GM19372 (cell line): ENCODE measurements around the gene CLIC1.

Experiments used
- ATAC-seq: cut with Tn5 transposase; IDR thresholded peaks from one replicate; pipeline ENCODE4 v1.9.1; 2021; ENCODE audit warnings: mild to moderate bottlenecking, low read depth, moderate library complexity; ENCODE audit not compliant: unreplicated experiment

CLIC1 gene

GRCh38 chr6:31736021-31736767, at the start of gene CLIC1:
Gene CLIC1 (minus strand): TSS chr6:31736530. CDS start chr6:31736300, 230 bp downstream.
- no peak for ATAC-seq

DNA sequence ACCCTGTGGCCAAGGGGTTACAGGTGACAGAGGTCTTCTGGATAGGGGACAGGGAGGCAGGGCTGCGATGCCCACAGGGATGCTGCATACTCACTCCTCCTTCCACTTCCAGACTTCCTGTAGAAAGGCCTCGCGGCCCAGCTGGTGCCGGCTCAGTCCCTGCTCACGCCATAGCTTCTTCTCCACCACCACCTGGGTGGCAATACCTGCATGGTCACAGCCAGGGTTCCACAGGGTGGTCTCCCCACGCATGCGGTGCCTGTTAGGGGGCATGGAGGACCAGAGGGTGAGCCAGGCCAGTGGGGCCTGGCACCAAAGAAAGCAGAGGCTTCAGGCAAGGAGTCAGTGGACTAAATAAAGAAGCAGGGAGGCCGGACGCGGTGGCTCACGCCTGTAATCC, 49.1 kb upstream of the CLIC1 start:
- ATAC-seq = no peak

DNA sequence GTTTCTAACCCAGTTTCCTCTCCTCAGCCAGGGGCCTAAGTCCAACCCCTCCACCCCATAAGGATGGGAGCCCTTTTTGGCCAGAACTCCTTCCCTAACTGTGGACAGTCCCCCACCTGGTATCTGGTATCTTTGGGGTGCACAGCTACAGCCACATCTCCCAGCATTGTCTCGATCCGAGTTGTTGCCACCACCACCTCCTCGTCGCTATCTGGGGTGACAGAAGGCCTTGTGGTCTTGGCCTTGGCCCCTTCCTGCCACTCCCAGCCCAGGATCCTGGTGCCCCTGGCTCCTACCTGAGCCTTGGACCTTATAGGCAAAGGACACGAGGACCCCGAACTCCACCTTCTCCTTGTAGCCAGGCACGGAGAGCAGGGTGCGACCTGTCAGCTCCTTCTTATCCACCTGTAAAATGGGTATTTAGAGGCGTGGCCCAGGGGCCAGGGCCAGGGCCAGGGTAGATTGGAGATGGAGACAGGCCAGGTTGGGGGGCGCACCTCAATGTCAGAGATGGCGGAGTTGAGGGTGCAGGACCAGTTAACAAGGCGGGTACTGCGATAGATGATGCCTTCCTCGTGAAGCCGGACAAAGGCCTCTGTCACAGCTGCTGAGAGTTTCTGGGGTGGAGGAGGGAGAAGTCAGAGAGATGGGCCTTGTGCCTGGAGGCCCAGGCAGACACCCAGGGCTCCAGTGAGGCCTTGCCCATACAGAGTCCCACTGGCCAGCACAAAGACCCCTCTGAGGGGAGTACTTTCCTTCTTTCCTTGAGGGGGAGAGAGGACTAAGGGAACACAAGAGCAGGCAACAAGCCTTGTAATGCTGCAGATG, 48.0 kb upstream of the CLIC1 start:
- ATAC-seq = no peak

DNA sequence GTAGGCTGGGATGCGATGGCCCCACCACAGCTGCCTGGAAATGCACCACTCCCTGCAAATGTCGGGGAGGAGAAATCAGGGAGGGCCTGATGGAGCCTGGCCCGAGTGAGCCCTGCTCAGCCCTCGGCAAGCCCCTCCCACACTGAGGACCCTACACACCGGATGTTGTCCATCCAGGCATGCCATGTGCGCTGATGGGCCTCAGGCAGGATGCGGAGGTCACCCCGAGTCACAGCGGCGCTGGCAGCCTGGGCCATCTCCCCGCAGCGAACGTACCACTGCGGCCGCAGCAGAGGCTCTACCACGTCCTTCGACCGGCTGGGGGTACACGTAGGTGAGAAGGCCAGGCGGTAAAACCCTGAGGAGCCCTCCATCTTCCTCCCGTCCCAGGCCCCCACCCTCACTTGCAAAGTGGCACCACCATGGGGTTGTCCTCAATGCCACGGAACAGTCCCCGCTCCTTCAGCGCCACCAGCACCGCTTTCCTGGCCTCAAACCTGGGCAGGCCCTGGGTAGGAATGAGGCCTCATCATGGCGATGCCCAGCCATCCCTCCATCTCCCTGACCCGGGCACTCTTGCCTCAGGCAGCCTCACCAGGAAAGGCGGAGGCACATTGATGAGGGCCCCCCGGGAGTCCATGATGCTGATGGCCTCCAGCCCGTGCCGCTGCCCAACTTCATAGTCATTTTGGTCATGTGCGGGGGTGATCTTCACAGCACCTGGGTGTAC, 46.0 kb upstream of the CLIC1 start:
- ATAC-seq = no peak

DNA sequence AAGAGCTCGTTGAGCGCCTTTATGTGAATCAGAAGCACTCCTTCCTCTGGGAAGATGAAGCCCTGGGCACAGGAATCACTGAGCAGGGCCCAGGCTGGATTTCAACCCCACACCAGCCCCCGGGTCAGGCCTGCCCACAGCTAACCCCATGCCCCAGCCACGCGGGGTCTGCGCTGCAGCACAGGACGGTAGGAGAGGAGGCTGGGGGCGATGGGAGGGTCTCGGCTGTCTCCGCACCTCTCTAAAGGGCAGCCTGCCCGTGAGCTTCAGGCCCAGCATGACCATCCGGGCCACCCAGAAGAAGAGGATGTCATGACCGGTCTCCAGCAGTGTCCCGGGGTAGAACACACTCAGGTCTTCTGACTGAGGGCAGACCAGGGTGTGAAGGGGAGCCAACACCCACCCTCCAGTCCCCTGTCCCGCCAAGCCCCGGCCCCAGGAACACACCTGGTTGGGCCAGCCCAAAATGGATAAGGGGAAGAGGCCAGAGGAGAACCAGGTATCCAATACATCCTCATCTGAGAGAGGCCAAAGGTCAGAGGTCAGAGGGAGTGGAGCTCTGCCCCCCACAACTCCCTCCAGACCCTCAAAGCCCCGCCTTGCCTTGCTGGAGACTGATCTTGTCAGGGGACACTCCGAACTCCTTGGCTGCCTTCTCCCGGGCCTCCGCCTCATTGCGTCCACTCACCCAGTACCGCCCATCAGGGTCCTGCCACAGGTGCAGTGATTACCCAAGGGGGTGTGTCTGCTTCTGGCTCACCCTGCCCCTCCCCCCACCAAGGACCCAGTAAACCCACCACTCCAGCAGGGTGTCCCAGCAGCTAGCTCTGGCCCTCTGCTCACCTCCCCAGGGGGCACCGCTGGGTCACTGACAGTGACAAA, 45.2 kb upstream of the CLIC1 start:
- ATAC-seq = no peak

GRCh38 chr6:31780507-31781243, 44.3 kb upstream of the CLIC1 start:
- no peak for ATAC-seq

GRCh38 chr6:31779908-31780307, 43.6 kb upstream of the CLIC1 start:
- no peak for ATAC-seq

DNA sequence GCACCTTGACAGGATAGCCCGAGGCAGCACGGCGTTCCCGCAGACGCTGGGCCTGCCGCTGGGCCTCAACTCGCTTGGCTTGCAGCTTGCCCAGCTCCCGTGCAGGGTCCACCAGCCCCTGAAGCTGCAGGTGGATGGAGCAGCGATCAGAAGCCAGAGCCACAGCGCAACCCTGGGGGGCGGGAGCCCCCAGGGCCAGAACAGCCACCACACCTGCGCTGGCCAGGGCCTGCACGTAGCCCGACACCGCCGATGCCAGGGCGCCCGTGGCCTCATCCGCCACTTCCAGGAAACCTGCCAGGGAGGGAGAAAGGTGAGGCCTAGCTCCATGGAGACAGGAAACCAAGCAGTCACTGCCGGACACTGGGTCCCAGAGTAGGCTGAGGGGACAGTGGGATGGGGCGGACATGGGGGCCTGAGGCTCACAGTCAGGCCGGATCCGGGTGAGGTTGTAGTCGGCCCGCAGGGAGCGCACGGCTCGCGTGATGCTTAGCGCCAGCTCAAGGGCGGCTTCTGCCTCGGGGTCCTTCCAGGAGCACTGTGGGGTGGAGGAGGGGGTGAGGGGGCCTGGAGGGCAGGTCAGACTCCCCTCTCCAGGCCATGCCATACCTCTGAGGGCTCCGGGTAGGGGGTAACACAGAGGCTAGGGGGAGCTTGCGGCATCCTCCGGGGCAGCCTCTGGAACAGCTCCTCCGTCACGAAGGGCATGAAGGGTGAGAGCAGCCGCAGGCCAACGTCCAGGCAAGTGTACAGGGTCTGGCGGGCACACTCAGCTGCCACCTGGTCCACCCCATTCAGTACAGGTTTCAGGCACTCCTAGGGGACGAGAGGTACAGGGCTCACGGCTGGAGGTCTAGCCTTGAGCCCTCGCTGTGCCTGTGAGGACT, 42.9 kb upstream of the CLIC1 start:
- ATAC-seq = no peak

GRCh38 chr6:31778193-31778592, 41.9 kb upstream of the CLIC1 start:
- ATAC-seq = no peak

- no peak for ATAC-seq
These were observed 41.3 kb upstream of the CLIC1 start for GRCh38 chr6:31777667-31778050.

- peak; percentile 75 for ATAC-seq
These were observed 40.8 kb upstream of the CLIC1 start, which contains the start of gene VWA7 for GRCh38 chr6:31776989-31777666. Gene VWA7 (minus strand): TSS chr6:31777328. CDS start chr6:31776779, 549 bp downstream.

GRCh38 chr6:31776485-31776988, 40.2 kb upstream of the CLIC1 start:
- ATAC-seq = no peak

DNA sequence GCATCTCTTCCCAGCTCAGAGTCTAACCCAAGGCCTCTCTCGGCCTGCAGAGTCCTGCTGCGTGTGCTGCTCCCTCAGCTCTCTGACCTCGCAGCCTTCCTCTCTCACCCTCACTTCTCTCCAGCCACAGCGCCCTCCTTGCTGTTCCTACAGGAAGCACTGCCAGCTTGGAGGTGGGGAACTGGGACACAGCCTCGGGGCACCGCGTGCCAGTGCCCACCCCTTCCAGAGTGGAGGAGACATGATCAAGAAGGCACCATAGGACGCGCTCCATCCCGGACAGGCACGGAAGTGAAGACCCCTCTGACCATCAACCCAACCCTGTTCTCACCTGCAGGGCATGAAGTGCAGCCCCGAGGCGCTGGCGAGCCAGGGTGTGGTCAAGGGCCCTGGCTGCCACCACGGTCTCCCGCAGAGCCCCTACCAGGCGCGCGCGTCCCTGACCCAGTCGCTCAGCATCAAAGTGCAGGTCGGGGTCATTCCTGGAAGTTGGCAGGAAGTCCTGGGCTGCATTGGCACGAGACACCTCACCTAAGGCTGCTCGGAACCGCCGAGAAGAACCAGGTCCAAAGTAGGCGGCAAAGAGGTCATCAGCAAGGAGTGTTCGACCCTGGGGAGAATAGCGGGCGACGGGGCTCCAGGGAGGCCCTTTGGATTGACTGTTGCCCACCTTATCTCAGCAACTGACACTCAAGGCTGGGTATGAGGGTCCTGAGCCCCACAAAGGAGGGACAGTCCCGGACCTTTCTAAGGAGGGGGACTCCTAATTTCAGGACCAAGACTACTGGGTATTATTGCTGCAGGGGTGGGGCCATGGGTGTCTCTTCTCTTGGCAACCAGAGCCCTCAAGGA, 39.5 kb upstream of the CLIC1 start:
- no peak for ATAC-seq

GRCh38 chr6:31775184-31775583, 38.9 kb upstream of the CLIC1 start:
- ATAC-seq = no peak

- no peak for ATAC-seq
These were observed 35.6 kb upstream of the CLIC1 start for GRCh38 chr6:31771992-31772358.

GRCh38 chr6:31770860-31771259, 34.5 kb upstream of the CLIC1 start:
- ATAC-seq = no peak
